HG02642 (cell line): ENCODE data around the gene ABCB1.

ENCODE experiments used
- ATAC-seq: cut with Tn5 transposase; IDR thresholded peaks from one replicate; pipeline ENCODE4 v1.9.1; 2021; ENCODE audit warnings: mild to moderate bottlenecking; ENCODE audit not compliant: unreplicated experiment, poor library complexity

The ABCB1 gene

DNA sequence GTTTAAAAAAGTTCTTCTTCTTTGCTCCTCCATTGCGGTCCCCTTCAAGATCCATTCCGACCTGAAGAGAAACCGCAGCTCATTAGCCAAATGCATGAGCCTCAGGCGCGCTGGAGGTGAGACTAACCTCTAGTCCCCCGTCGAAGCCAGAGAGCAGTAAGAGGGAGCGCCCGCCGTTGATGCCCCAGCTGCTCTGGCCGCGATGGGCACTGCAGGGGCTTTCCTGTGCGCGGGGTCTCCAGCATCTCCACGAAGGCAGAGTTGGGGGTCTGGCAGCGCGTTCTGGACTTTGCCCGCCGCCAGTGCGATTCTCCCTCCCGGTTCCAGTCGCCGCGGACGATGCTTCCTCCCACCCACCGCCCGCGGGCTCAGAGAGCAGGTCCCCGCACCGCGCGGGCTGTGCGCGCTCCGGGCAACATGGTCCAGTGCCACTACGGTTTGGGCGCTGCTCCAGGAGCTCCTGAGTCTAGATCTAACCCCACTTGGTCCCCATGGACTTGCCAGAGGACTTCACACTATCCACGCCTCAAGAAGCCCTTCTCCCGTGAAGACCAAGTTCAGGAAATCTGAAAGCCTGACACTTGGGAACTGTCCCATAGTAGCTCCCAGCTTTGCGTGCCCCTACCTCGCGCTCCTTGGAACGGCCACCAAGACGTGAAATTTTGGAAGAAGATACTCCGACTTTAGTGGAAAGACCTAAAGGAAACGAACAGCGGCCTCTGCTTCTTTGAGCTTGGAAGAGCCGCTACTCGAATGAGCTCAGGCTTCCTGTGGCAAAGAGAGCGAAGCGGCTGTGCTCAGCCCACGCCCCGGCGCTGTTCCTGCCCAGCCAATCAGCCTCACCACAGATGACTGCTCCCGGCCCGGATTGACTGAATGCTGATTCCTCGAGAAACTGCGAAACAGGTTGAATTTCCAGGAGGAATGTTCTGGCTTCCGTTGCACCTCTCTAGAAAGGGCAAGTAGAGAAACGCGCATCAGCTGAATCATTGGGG is at the start of gene ABCB1:
TSS of gene ABCB1 (minus strand) at position 755 of the 995 bp plus-strand sequence. CDS start at position 55, 700 bp downstream.
- ATAC-seq = peak; percentile 77

GRCh38 chr7:87648316-87648715 is 47.6 kb upstream of the ABCB1 start:
- no peak for ATAC-seq

DNA sequence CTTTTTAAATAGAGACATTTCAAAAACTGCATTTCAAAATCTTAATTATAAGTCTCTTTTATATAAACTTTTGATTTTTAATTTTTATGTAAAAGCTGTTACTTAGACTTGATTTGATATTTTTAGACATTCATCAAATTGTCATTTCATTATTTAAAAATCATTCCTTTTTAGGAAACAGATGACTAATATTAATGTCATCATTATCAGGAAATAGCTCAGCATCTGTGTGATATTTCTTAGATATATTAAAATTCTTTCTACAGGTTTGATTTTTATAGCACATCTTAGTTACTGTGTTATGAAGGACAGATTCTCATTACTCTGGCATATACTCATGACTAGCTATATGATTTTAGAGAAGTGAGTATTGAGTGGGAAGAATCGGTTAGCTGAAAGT is 44.8 kb upstream of the ABCB1 start:
- no peak for ATAC-seq

DNA sequence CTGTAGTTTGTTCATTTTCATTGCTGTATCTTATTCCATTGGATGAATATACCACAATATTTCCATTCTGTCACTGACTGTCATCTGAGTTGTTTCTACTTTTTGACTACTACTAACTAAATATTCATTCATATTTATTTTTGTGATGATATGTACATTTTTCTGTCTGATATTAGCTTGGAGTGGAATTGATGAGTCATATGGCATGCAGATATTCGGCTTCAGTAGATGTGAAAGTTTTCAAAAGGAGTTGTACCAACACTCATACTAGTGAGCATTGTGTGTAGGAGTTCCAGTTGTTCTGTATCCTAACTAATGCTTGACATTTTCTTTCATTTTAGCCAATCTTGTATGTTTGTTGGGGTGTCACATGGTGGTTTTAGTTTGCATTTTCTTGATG is 35.2 kb upstream of the ABCB1 start:
- ATAC-seq = no peak

- no peak for ATAC-seq
These were observed 28.3 kb upstream of the ABCB1 start for GRCh38 chr7:87628780-87629569.

DNA sequence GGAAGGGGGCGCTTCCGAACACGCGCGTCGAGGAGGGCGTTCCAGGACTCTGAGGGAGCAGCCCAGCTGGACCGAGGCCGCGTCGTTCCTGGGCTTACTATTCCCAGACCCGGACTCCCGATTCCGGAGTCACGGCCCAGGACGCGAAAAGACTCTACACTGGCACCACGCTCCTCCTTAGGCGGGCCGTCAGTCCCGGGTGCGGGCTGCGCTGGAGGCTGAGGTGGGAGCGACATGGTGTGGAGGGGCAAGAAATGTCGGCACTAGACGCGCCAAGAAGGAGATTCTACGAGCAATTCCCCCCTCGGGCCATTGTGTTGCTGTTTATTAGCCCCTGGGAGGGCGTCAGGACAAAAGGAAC is 26.9 kb upstream of the ABCB1 start:
- peak; percentile 34 for ATAC-seq

DNA sequence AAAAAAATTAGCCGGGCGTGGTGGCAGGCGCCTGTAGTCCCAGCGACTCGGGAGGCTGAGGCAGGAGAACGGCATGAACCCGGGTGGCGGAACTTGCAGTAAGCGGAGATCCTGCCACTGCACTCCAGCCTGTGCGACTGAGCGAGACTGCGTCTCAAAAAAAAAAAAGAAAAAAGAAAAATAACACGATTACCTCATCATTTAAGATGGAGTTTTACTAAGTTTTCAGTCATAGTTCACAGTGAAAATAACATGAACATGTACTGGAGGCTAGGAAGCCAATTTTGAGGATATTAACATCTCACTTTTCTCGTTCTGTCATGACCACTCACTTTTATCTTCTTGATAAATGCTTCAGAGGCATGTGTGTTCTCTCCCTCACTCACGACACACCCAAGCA is 24.4 kb upstream of the ABCB1 start:
- no peak for ATAC-seq

GRCh38 chr7:87624628-87625027 is 23.9 kb upstream of the ABCB1 start:
- ATAC-seq = no peak

- no peak for ATAC-seq
These were observed 14.5 kb upstream of the ABCB1 start for GRCh38 chr7:87615197-87615596.

- no peak for ATAC-seq
These were observed 9.2 kb upstream of the ABCB1 start for GRCh38 chr7:87609916-87610315.

- no peak for ATAC-seq
These were observed 7.7 kb upstream of the ABCB1 start for GRCh38 chr7:87608431-87608830.

GRCh38 chr7:87604264-87604663 is 3.6 kb upstream of the ABCB1 start:
- ATAC-seq = no peak

DNA sequence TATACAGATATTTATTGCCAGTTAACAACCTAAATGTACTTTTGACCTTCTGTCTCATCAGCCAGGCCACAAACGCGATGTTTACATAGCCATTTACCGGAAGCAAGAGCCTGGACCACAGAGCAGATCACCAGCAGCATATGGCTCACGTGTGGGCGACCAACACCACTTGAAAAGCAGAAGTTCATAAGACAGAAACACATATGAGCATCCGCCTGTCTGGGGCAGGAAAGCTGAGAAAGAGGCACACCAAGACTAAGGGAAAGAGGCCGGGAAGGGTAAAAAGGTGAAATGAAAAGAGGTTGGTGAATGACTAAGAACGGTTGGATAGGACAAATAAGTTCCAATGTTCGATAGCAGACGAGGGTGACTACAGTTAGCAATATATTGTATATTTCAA is 1.3 kb downstream of the ABCB1 start:
- ATAC-seq = peak; percentile 94

DNA sequence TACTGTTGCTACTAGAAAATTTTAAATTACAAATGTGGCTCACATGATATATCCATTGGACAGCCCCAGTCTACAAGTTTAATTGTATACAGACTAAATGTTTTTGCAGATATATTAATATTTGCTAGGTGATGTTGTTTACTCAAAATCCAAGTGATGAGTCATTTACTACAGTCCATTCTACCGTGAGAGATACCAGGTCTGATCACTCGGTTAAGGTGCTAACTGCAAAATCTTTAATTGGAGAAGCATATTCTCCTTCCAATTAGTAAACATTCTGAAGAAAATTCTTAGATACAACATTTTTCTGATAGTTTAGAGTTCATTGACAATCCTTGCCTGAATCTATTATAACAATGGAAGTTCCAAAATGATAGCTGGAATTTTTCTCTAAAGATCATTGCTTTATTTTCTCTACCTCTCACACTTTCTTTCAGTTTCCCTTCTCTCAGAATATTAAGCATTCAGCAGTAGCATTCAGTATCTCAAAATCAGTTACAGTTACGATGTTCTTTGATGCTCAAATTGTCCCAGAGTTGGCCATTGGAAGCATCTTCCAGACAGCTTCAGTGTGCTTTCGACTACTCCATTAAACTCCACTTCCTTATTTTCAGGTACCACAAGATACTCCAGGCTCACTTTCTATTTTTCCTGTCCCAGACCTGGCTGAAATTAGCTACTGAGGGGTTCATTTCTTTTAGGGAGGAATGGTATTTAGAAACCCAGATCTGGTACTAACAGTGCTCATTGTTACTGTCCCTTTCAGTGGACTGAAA is 2.3 kb downstream of the ABCB1 start:
- ATAC-seq = no peak

GRCh38 chr7:87596696-87597095 is 4.0 kb downstream of the ABCB1 start:
- no peak for ATAC-seq

GRCh38 chr7:87596136-87596535 is 4.5 kb downstream of the ABCB1 start:
- ATAC-seq = no peak

- no peak for ATAC-seq
These were observed 8.4 kb downstream of the ABCB1 start for GRCh38 chr7:87592300-87592699.

DNA sequence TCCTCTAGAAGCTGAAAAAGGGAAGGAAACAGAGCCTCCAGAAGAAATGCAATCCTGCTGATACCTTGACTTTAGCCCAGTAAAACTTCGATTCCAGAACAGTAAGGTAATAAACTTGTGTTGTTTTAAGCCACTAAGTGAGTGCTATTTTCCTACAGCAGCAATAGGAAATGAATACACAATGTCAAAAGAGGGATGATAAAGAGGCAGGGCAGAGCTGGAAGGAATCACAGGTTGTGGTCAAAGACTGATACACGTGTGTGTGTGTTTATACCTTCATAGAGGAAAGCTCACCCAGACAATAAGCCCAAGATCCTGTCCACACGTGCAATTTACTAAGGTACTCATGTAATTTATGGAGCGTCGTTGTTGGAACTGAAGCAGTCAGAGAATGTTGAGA is 9.5 kb downstream of the ABCB1 start:
- ATAC-seq = no peak

- no peak for ATAC-seq
These were observed 10.1 kb downstream of the ABCB1 start for GRCh38 chr7:87590578-87590977.

- ATAC-seq = no peak
These were observed 11.1 kb downstream of the ABCB1 start for GRCh38 chr7:87589631-87590030.

GRCh38 chr7:87581723-87582122 is 19.0 kb downstream of the ABCB1 start:
- no peak for ATAC-seq
